ENCODE results near the gene RPS6KA4. TPM values are rescaled to one million over a fixed set of nuclear protein-coding genes. Genes with fewer than 3 reads are reported as not detected.

The RPS6KA4 gene
- total RNA-seq (10 to 100 TPM; 15.6 to 24.1 (median 18.6) TPM), polyA plus RNA-seq (10 to 100 TPM; 14.4 to 48.4 (median 16.6) TPM)

GRCh38 chr11:64358907-64359711 lies at the start of gene RPS6KA4:
TSS of gene RPS6KA4 (plus strand) at chr11:64359162. CDS start at chr11:64359236, 74 bp downstream.
- H3K27me3 ChIP-seq, result no peaks in the 10 kb centered on the region

DNA sequence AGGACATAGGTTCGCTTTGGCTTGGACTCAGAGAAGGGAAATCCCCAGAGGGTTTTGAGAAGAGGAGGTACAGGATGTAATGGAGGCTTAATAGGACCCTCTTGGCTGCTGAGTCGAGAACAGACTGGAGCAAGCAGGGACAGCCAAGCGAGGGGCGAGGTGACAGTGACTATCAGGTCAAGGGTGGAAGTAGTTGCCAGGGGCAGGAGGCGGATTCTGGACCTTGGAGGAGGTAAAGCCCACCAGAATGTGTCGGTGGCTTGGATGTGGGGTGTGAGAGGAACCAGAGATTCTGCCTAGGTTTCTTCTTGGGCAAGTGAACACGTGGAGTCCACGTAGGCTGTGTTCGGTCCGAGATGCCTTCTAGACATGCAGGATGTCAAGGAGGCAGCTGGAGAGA lies 46.0 kb upstream of the RPS6KA4 start:
- Histone ChIP-seq H3K27me3 (no peaks in the 10 kb centered on the region), H3K27ac (peak overlapping the region in 3 of 4 donors; percentile 41 to 63 (median 47)), H3K4me1 (peaks cover 0 to 11% (median 9%) of the 10 kb centered on the region in 4 donors), H3K9me3 (no peaks in the 10 kb centered on the region), H3K36me3 (peaks cover 10 to 27% (median 17%) of the 10 kb centered on the region in 4 donors), H3K4me3 (no peak overlapping the region)
- intact Hi-C loops (cut with DNase I), result no loop called here
- no peak for DNase-seq
- WGBS, 2 donors, result 89 to 90% methylated on average over 10 of the region's 10 CpGs
- TF ChIP-seq POLR2A (IDR thresholded peaks at IDR 0.05), result no peak
- no peak for TF ChIP-seq EP300 (IDR thresholded peaks at IDR 0.05)
- TF ChIP-seq, protein P1, sequence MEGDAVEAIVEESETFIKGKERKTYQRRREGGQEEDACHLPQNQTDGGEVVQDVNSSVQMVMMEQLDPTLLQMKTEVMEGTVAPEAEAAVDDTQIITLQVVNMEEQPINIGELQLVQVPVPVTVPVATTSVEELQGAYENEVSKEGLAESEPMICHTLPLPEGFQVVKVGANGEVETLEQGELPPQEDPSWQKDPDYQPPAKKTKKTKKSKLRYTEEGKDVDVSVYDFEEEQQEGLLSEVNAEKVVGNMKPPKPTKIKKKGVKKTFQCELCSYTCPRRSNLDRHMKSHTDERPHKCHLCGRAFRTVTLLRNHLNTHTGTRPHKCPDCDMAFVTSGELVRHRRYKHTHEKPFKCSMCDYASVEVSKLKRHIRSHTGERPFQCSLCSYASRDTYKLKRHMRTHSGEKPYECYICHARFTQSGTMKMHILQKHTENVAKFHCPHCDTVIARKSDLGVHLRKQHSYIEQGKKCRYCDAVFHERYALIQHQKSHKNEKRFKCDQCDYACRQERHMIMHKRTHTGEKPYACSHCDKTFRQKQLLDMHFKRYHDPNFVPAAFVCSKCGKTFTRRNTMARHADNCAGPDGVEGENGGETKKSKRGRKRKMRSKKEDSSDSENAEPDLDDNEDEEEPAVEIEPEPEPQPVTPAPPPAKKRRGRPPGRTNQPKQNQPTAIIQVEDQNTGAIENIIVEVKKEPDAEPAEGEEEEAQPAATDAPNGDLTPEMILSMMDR (IDR thresholded peaks at IDR 0.05), result no peak
- no peak for TF ChIP-seq POLR2AphosphoS5 (IDR thresholded peaks at IDR 0.05)

More at GRCh38 chr11:64358907-64359711, at the start of gene RPS6KA4:
- 0% methylated on average over 70 of the region's 70 CpGs for WGBS, 2 donors
- intact Hi-C loops (cut with DNase I), result no loop called here
- Histone ChIP-seq H3K9me3 (no peaks in the 10 kb centered on the region), H3K4me3 (peak within 1 kb of the TSS; percentile 79 to 92 (median 84)), H3K4me1 (peaks cover 0 to 45% (median 38%) of the 10 kb centered on the region in 4 donors), H3K36me3 (peaks cover 0 to 31% (median 14%) of the 10 kb centered on the region in 4 donors), H3K27ac (peak within 1 kb of the TSS; percentile 79 to 90 (median 86))
- peak in 1 of 2 donors; percentile 27 for TF ChIP-seq POLR2A (IDR thresholded peaks at IDR 0.05)
- no peak for TF ChIP-seq EP300 (IDR thresholded peaks at IDR 0.05)
- TF ChIP-seq POLR2AphosphoS5 (IDR thresholded peaks at IDR 0.05), result peak in 3 of 4 donors; percentile 23 to 71 (median 65)
- DNase-seq, result no peak

- peak; percentile 88 for DNase-seq
- intact Hi-C loops (cut with DNase I), result no loop called here
- H3K4me1 ChIP-seq, result peaks cover 0 to 13% (median 11%) of the 10 kb centered on the region in 4 donors
- peak overlapping the region; percentile 41 to 63 (median 50) for H3K27ac ChIP-seq
- H3K36me3 ChIP-seq, result peaks cover 10 to 27% (median 17%) of the 10 kb centered on the region in 4 donors
- 69 to 75% methylated on average over 18 of the region's 18 CpGs for WGBS, 2 donors
- no peak for TF ChIP-seq POLR2A (IDR thresholded peaks at IDR 0.05)
- TF ChIP-seq, protein P1 (IDR thresholded peaks at IDR 0.05), result no peak
- no peak for TF ChIP-seq EP300 (IDR thresholded peaks at IDR 0.05)
- no peak for TF ChIP-seq POLR2AphosphoS5 (IDR thresholded peaks at IDR 0.05)
- H3K27me3 ChIP-seq, result no peaks in the 10 kb centered on the region
- no peaks in the 10 kb centered on the region for H3K9me3 ChIP-seq
- peak overlapping the region in 1 of 4 donors; percentile 7 for H3K4me3 ChIP-seq
These were observed 45.3 kb upstream of the RPS6KA4 start for GRCh38 chr11:64313491-64314145.

DNA sequence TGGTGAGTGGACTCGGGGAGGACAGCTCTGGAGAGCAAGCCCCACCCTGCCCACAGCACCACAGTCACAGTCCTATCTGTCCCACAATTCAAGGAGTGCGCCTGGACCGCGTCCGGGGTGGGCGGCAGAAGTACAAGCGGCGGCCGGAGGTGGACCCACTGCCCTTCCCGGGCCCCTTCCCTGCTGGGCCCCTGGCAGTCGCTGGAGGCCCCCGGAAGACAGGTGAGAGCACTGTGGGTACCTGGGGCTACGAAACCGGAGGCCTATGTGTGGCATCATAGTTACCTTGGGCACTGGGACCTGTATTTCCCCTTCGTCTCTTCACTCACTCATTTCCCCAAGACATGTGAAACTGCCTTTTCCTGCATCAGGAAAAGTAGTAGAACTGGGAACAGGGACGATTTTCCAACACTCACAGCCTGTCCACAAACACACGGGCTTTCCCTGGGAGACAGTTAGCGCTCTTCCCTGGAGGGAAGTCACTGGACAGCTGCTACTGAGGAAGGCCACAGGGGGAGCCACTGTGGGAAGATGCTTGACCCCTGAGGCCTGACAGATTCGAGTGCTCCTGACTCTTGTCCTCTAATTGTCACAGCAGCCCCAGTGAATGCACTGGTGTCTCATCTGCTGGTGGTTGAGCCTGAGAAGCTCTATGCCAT lies 44.7 kb upstream of the RPS6KA4 start:
- intact Hi-C loops (cut with DNase I), result no loop called here
- Histone ChIP-seq H3K9me3 (no peaks in the 10 kb centered on the region), H3K27ac (peak overlapping the region; percentile 41 to 63 (median 50)), H3K4me1 (peaks cover 0 to 19% (median 18%) of the 10 kb centered on the region in 4 donors), H3K27me3 (no peaks in the 10 kb centered on the region), H3K4me3 (peak overlapping the region in 1 of 4 donors; percentile 7), H3K36me3 (peaks cover 10 to 27% (median 17%) of the 10 kb centered on the region in 4 donors)
- TF ChIP-seq EP300 (IDR thresholded peaks at IDR 0.05) (no peak), POLR2A (IDR thresholded peaks at IDR 0.05) (no peak), POLR2AphosphoS5 (IDR thresholded peaks at IDR 0.05) (no peak)
- TF ChIP-seq, protein P1 (IDR thresholded peaks at IDR 0.05), result no peak
- WGBS, 2 donors, result 79 to 85% methylated on average over 19 of the region's 19 CpGs
- no peak for DNase-seq

All from sigmoid colon (tissue), 7 donors.